Muscle layer of colon (tissue), 2 donors: ENCODE results near the gene BCKDHB.
"Not testable (repeated sequence)": the region's sequence is repeated elsewhere in the genome, so short reads cannot be mapped to it uniquely, and the experiment has no call there.

Experiments used
- H3K27ac ChIP-seq: one replicate; pipeline ENCODE4 v1.7.0; 2013; ENCODE audit warnings: low read depth, mild to moderate bottlenecking, low read length, moderate library complexity
- H3K27me3 ChIP-seq, 2 donors: one replicate each; pipeline ENCODE4 v1.7.0; 2013; ENCODE audit warnings: low read length in 2 of 2, mild to moderate bottlenecking in 2 of 2; ENCODE audit not compliant: insufficient read depth in 2 of 2, control insufficient read depth in 1 of 2
- H3K36me3 ChIP-seq: one replicate; pipeline ENCODE4 v1.7.0; 2013; ENCODE audit warnings: mild to moderate bottlenecking, low read length; ENCODE audit not compliant: insufficient read depth
- H3K4me1 ChIP-seq: one replicate; pipeline ENCODE4 v1.7.0; 2013; ENCODE audit warnings: mild to moderate bottlenecking, low read length; ENCODE audit not compliant: insufficient read depth
- H3K4me3 ChIP-seq, 2 donors: one replicate each; pipeline ENCODE4 v1.7.0; 2013; ENCODE audit warnings: low read length in 2 of 2, low read depth in 1 of 2, mild to moderate bottlenecking in 1 of 2, moderate library complexity in 1 of 2
- H3K9ac ChIP-seq: one replicate; pipeline ENCODE4 v1.7.0; 2013; ENCODE audit warnings: low read length
- H3K9me3 ChIP-seq: one replicate; pipeline ENCODE4 v1.7.0; 2013; ENCODE audit warnings: mild to moderate bottlenecking, low read length
- donor health status: abdominal sarcoma.
- donor health status: Adenocarcinoma of cecum.

Gene BCKDHB

DNA sequence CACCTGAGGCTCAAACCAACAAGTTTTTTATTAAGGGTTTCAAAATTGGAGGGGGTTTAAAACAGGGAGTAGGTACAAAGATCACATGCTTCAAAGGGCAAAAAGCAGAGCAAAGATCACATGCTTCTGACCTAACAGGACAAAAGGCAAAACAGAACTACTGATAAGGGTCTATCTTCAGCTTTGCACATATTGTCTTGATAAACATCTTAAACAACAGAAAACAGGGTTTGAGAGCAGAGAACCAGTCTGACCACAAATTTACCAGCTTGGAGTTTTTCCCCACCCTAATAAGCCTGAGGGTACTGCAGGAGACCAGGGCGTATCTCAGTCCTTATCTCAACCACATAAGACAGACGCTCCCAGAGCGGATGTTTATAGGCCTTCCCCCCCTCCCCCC lies 16.1 kb downstream of the BCKDHB start:
- H3K27ac ChIP-seq, H3K4me3 ChIP-seq, H3K27me3 ChIP-seq, H3K4me1 ChIP-seq, H3K9me3 ChIP-seq, H3K9ac ChIP-seq, H3K36me3 ChIP-seq: not testable (repeated sequence)

DNA sequence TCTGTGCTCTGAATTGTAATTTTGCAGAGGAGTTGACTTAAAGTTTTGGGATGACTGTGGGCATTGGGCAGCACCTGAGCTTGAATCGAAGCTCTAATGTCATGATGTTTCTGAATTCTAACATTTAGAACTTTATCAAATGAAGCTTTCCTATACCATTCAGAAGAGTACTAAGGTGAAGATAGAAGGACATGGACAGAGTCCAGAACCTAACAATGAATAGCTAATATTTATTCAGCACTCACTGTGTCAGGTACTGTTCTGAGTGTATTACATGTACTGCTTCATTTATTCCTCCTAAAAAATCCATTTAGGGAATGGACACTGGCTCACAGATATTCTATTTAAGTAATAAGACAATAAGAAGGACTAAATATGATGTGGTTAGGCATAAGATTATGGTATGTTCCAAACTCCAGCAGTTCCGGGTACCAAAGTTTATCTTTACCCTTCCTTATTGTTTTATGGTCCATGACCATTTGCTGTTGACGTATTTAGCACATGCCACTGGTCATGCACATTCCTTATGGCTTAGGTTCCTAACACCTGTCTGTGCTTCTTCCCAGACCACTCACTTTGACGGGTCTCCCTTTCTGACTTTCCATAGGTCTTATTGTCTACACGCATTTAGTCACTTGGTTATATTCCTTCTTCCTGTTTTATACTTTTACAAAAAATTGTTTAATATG lies 20.3 kb downstream of the BCKDHB start:
- no peak overlapping the region for H3K9ac ChIP-seq
- H3K27ac ChIP-seq = no peak overlapping the region

DNA sequence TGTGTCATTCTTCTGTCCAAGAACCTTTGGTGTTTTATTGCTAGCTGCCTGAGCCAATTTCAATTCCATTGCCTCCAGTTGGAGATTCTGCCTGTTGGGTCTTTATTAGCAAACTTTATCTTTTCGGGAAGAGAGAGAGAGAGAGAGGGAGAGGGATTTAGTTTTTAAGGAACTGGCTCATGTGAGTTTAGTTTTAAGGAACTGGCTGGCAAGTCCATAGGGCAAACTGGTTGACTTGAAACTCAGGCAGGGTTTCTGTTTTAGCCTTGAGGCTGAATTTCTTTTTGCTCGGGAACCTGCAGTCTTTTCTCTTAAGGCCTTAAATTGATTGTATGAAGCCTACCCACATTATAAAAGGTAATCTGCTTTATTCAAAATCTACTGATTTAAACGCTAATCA lies 23.0 kb downstream of the BCKDHB start:
- no peak overlapping the region for H3K27ac ChIP-seq
- H3K27me3 ChIP-seq = no peaks in the 10 kb centered on the region
- no peaks in the 10 kb centered on the region for H3K9me3 ChIP-seq
- no peaks in the 10 kb centered on the region for H3K36me3 ChIP-seq
- H3K9ac ChIP-seq = no peak overlapping the region
- peaks cover 12% of the 10 kb centered on the region for H3K4me1 ChIP-seq
- no peak overlapping the region for H3K4me3 ChIP-seq

More for the DNA sequence above, 20.3 kb downstream of the BCKDHB start:
- Histone ChIP-seq H3K4me1 (peaks cover 8% of the 10 kb centered on the region), H3K36me3 (no peaks in the 10 kb centered on the region), H3K4me3 (no peak overlapping the region), H3K9me3 (no peaks in the 10 kb centered on the region), H3K27me3 (no peaks in the 10 kb centered on the region)

DNA sequence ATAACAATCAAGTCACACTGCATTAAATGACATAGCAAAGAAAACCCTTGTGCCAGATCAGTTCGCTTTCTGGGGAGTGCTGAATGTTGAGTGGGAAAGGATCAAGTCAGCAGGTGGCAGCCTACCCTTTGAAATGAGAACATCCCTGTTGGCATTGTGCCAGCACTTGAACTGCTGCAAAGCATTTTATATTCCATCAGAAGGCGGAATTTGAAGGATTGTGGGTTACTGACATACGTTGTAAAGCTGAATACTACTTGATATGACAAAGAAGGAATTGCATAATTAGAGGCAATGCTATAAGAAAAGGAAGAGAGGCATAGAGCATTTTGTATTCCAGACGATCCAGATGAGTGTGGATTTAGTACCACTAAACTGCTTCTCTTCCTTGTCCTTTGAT lies 26.5 kb downstream of the BCKDHB start:
- Histone ChIP-seq H3K4me3 (no peak overlapping the region), H3K9me3 (no peaks in the 10 kb centered on the region), H3K9ac (no peak overlapping the region), H3K27ac (no peak overlapping the region), H3K36me3 (no peaks in the 10 kb centered on the region), H3K4me1 (peaks cover 12% of the 10 kb centered on the region), H3K27me3 (no peaks in the 10 kb centered on the region)

DNA sequence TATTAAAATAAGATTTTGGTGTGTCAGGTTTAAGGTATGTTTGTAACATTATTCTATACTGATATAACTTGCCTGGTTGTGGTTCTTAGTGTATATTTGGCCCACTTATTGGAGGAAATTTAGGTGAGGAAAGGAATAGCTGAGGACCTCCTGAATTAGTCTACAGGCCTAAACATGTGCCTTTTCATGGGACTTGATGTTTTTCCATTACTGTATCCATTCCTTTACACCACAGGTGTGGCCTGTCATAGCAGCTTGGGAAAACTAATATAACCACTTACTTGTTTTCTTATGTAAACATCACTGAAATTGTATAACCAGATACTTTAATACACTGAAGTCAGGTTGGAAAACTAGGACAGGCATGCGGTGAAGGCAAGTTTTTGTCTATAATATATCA lies 27.6 kb downstream of the BCKDHB start:
- H3K27me3 ChIP-seq = no peaks in the 10 kb centered on the region
- no peaks in the 10 kb centered on the region for H3K36me3 ChIP-seq
- H3K9me3 ChIP-seq = no peaks in the 10 kb centered on the region
- H3K9ac ChIP-seq = no peak overlapping the region
- no peak overlapping the region for H3K4me3 ChIP-seq
- no peak overlapping the region for H3K27ac ChIP-seq
- peaks cover 4% of the 10 kb centered on the region for H3K4me1 ChIP-seq

DNA sequence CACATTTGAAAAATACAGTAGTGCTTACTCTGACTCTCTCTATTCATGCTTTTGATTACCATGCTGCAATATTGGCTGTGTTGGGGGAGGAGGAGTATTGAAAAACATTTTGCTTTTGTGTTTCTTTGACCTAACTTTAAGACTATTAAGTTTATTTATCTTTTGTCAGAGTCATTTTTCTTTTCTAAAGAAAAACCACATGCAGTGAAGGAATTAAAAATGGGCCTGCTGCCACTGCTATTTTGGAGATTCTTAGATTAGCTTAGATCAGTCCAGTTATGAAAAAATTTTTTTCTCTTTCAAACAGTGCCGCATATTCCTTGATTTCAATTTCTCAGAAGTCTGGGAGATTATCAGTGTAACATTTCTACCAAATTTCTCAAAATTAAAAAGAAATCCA lies 36.1 kb downstream of the BCKDHB start:
- H3K4me3 ChIP-seq = no peak overlapping the region
- H3K9me3 ChIP-seq = no peaks in the 10 kb centered on the region
- H3K27ac ChIP-seq = no peak overlapping the region

DNA sequence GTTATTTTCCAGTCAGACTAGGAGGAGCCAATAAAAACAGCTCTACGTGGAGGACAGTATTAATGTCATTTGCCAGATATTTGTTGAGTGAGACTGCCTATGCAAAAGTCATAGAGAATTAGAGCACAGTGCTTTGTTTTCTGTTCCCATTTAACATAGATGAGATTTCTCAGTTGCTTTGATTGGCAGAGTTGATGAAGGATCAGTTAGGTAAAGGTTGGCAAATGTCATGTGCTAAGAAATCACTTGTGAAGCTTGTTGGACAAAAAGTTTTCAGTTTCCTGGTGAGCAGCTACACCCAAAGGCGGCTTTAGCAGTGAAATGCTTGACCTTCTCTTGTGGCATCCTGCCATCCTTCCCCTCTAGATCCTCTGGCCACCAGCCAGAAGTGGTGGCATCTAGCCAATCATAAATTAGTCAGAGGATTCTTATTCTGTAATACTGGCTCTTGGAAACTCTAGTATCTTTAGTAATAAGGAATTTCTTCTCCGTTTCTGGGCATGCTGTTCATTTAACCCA lies 37.0 kb downstream of the BCKDHB start:
- Histone ChIP-seq H3K4me1 (peaks cover 39% of the 10 kb centered on the region), H3K27ac (no peak overlapping the region), H3K4me3 (peak overlapping the region in 1 of 2 donors; percentile 25), H3K9me3 (no peaks in the 10 kb centered on the region), H3K9ac (no peak overlapping the region), H3K36me3 (no peaks in the 10 kb centered on the region), H3K27me3 (no peaks in the 10 kb centered on the region)

More for the DNA sequence above, 36.1 kb downstream of the BCKDHB start:
- Histone ChIP-seq H3K27me3 (no peaks in the 10 kb centered on the region), H3K36me3 (no peaks in the 10 kb centered on the region), H3K9ac (no peak overlapping the region), H3K4me1 (peaks cover 39% of the 10 kb centered on the region)

DNA sequence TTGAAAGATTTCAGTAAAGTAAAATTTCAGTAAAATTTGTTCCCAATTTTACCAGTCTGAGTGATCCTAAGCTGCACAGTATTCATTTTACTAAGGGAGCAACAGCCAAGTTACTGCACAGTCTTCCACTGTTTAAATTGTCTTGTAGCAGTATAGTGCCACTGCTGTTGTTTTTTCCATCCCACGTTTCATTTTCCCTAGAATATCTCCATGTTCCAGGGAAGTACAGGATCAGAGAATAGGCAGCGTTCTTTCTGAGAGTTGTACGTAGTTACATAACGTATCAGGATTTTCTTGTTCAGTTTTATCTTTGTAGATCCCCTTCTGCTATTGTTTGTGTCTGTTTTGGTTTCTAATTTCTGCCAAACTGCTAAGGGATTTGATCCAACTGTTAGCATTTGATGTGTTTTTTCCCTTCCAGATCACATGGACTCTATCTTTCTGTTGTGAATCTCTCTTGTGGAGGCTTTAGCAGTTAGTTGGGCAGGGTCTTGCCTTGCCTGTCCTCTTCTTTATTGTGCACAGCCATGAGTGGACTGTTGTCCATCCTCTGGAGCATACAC lies 38.4 kb downstream of the BCKDHB start:
- H3K36me3 ChIP-seq = no peaks in the 10 kb centered on the region
- H3K9ac ChIP-seq = no peak overlapping the region
- peak overlapping the region in 1 of 2 donors; percentile 20 for H3K4me3 ChIP-seq
- H3K27me3 ChIP-seq = no peaks in the 10 kb centered on the region
- H3K9me3 ChIP-seq = no peaks in the 10 kb centered on the region
- H3K27ac ChIP-seq = no peak overlapping the region
- H3K4me1 ChIP-seq = peaks cover 39% of the 10 kb centered on the region

DNA sequence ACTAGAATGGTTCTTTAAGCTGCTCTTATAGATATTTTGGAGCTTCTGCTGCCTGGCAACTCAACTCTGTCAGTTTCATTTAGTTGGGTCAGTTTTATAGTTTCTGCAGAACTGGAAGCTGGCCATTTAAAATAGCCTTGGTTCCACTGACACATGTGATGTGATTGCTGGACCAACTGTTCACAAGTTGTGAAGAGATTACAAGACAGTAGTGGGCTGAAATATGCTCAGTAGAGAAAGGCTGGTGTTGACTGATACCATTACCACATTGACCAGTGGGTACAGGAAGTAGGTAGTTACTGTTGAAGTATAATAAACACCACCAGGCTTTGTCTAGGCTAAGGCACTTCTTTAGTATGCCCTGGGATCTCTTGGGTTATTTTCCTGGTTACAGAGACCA lies 39.0 kb downstream of the BCKDHB start:
- H3K27ac ChIP-seq = no peak overlapping the region
- H3K9me3 ChIP-seq = no peaks in the 10 kb centered on the region
- peaks cover 39% of the 10 kb centered on the region for H3K4me1 ChIP-seq
- H3K36me3 ChIP-seq = no peaks in the 10 kb centered on the region
- H3K9ac ChIP-seq = no peak overlapping the region
- no peak overlapping the region for H3K4me3 ChIP-seq
- H3K27me3 ChIP-seq = no peaks in the 10 kb centered on the region

DNA sequence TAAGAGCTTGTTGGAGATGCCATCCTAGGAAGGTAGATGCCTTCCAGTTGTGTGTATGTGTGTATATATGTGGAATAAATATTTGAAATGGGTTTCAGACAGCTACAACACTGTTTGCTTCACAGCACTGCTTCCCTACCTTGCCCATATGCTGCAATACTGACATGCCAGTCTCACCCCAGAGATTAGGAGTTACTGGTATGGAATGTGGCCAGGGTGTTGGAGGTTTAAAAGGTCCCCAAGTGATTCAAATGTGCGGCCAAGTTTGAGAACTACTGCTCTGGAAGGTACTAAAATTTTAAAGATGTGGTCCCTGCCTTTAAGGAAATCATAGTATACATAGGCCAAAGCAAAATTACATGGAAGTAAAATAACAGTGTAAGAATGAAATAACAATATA lies 39.5 kb downstream of the BCKDHB start:
- Histone ChIP-seq H3K27ac (no peak overlapping the region), H3K9ac (no peak overlapping the region), H3K4me1 (peaks cover 39% of the 10 kb centered on the region), H3K27me3 (no peaks in the 10 kb centered on the region), H3K9me3 (no peaks in the 10 kb centered on the region), H3K4me3 (no peak overlapping the region), H3K36me3 (no peaks in the 10 kb centered on the region)

DNA sequence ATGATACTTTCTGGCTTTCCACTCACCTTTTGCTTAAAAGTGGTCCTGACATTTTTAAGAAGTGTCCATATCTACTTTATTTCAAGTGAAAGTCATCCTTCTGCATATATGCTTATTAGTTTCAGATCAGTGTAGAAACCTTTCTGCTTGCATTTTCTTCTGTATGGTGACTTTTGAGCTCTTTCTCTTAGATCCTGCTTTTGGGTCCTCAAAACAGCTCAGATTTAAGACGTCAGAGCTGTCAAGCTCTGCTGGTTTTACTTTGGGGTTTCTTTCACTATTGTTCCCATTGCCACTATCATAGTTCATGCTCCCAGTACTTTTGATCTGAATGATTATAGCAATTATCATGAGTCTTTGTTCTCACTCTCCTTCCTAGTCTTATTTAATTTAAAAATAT lies 41.7 kb downstream of the BCKDHB start:
- no peaks in the 10 kb centered on the region for H3K27me3 ChIP-seq

DNA sequence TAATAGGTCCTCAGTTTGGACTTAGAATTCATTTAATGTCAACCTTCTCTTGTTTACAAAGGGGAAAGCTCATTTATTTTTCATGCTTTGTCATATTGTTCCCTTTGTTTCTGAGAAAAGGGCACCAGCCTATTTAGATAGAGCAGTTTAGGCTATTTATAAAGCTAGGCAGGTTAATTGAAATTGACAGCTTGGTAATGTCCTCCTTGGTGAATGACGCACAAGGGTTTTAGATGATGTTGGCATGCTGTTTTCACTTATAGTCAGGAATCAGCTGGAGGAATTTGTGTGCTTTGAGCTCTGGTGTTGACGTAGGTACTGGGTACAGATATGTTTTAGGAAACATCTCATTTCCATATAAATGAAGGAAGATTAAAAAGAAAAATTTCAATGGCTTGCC lies 45.2 kb downstream of the BCKDHB start:
- Histone ChIP-seq H3K9ac (no peak overlapping the region), H3K27me3 (no peaks in the 10 kb centered on the region), H3K36me3 (no peaks in the 10 kb centered on the region), H3K4me1 (peaks cover under 1% of the 10 kb centered on the region), H3K27ac (no peak overlapping the region), H3K4me3 (no peak overlapping the region), H3K9me3 (no peaks in the 10 kb centered on the region)

More for the DNA sequence above, 41.7 kb downstream of the BCKDHB start:
- no peaks in the 10 kb centered on the region for H3K36me3 ChIP-seq
- peaks cover 33% of the 10 kb centered on the region for H3K4me1 ChIP-seq
- H3K4me3 ChIP-seq = no peak overlapping the region
- H3K9me3 ChIP-seq = no peaks in the 10 kb centered on the region
- H3K27ac ChIP-seq = no peak overlapping the region
- no peak overlapping the region for H3K9ac ChIP-seq
